Measurements from ENCODE around the gene TMEM187. TPM values are rescaled to one million over a fixed set of nuclear protein-coding genes. Genes with fewer than 3 reads are reported as not detected.
A peak's percentile ranks its signal among the peaks of the same experiment; 100 is the strongest.

Gene TMEM187
- total and polyA plus RNA-seq, 12 donors: 4.0 to 29.2 (median 12.9) TPM

DNA sequence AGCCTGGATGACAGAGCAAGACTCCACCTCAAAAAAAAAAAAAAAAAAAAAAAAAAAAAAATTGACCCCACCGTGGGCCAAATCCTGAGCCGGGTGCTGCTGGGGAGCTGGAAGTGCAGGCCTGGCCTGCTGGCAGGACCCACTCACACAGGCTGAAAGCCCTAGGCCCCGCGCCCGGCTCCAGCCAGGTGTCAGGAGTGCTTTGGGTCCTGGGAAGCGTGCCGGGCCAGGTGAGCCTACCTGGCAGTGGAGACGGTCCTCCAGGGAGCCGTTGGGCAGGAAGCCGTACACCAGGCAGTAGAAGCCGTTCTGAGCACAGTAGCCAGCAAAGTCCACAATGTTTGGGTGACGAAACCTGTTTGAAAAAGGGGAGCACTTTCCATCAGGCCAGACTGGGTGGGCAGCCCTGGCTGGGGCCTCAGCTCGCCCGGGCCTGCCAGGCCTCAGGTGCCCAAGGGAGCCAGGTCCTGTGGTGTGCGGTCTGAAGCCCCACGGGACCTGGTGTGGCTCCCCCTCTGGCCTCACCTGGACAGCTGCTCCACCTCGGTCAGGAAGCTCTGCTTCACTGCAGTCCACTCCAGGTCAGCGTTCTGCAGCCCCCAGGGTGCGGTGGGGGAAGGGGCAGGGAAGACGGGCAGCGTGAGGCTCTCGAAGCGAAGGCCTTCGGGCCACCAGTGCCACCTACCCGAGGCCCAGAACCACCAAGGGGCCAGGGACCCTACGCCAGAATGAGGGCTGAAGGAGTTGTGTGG lies 45.4 kb downstream of the TMEM187 start:
- H3K9me3 ChIP-seq (replicated peaks in 1 of 3): no peaks in the 10 kb centered on the region
- TF ChIP-seq CTCF (IDR thresholded peaks at IDR 0.05): no peak
- no peak for TF ChIP-seq POLR2A (IDR thresholded peaks at IDR 0.05)
- intact Hi-C loops (cut with DNase I): no loop called here
- 83 to 90% (median 87%) methylated on average over 10 to 26 of the region's 26 CpGs for WGBS, 4 donors
- DNase-seq: no peak
- peaks cover 4% of the 10 kb centered on the region for H3K27me3 ChIP-seq
- H3K36me3 ChIP-seq (replicated peaks in 1 of 2): peaks cover 0 to 21% of the 10 kb centered on the region in 2 donors
- peak overlapping the region in 1 of 5 donors; percentile 97 for H3K27ac ChIP-seq
- H3K4me1 ChIP-seq (replicated peaks in 1 of 2): peaks cover 0 to 27% of the 10 kb centered on the region in 2 donors
- H3K4me3 ChIP-seq: peak overlapping the region in 1 of 4 donors; percentile 63

DNA sequence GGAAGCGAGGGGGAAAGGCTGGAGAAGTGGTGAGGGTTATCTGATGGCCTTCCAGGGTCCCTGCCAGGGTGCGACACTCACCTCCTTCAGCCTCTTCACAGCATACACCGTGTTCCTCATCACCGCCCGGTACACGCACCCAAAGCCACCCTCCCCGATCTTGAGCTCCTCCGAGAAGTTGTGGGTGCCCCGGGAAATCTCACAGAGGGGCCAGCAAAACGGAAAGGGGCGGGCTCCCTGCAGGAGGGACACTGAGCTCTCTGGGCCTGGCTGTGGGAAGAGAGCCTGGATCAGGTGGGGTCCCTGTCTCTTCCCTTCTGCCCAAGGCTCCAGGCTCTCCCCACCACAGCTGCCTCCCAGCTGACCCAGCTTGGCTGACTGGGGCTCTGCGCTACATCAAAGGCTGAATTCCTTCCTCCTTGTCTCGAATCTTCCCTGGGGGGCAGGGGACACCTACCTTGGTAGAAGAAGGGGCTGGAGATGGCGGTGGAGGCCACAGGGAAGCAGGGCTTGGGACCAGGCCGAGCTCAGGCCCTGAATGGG lies 46.0 kb downstream of the TMEM187 start:
- Histone ChIP-seq H3K9me3 (replicated peaks in 1 of 3) (no peaks in the 10 kb centered on the region), H3K4me3 (peak overlapping the region in 1 of 4 donors; percentile 63), H3K36me3 (replicated peaks in 1 of 2) (peaks cover 0 to 21% of the 10 kb centered on the region in 2 donors), H3K27me3 (peaks cover 4% of the 10 kb centered on the region), H3K4me1 (replicated peaks in 1 of 2) (peaks cover 0 to 20% of the 10 kb centered on the region in 2 donors), H3K27ac (peak overlapping the region in 3 of 5 donors; percentile 62 to 97 (median 82))
- intact Hi-C loops (cut with DNase I): no loop called here
- no peak for DNase-seq
- no peak for TF ChIP-seq POLR2A (IDR thresholded peaks at IDR 0.05)
- 27 to 76% (median 71%) methylated on average over 3 to 15 of the region's 15 CpGs for WGBS, 4 donors

GRCh38 chrX:154019061-154019621 lies 46.6 kb downstream of the TMEM187 start:
- intact Hi-C loops (cut with DNase I): no loop called here

More at GRCh38 chrX:154019061-154019621, 46.6 kb downstream of the TMEM187 start:
- Histone ChIP-seq H3K9me3 (replicated peaks in 1 of 3) (no peaks in the 10 kb centered on the region), H3K27ac (peak overlapping the region in 4 of 5 donors; percentile 48 to 97 (median 72)), H3K36me3 (replicated peaks in 1 of 2) (peaks cover 0 to 21% of the 10 kb centered on the region in 2 donors), H3K4me3 (peak overlapping the region in 3 of 4 donors; percentile 5 to 63 (median 14)), H3K27me3 (peaks cover 4% of the 10 kb centered on the region), H3K4me1 (replicated peaks in 1 of 2) (peaks cover 0 to 20% of the 10 kb centered on the region in 2 donors)
- WGBS, 4 donors: 0 to 39% (median 36%) methylated on average over 21 to 42 of the region's 45 CpGs; no CpG with 5 or more reads in 1 of the 4 donors
- peak in 1 of 7 donors; percentile 48 for DNase-seq
- TF ChIP-seq POLR2A (IDR thresholded peaks at IDR 0.05) (no peak), CTCF (IDR thresholded peaks at IDR 0.05) (no peak)

Data from adrenal gland (tissue), 12 donors.